Epithelial cell of proximal tubule (primary cell): ENCODE measurements around the gene SLC10A7. TPM values are rescaled to one million over a fixed set of nuclear protein-coding genes. Genes with fewer than 3 reads are reported as not detected.

ENCODE experiments used
- DNase-seq: peaks from one replicate; pipeline ENCODE4 v3.0.0-alpha.2; 2011; ENCODE audit warnings: low read depth
- H3K4me3 ChIP-seq: 2 replicates; pipeline ENCODE4 v1.5.1; 2011; ENCODE audit warnings: low read depth, mild to moderate bottlenecking, low read length
- CTCF ChIP-seq: conservative IDR thresholded peaks from 2 replicates; pipeline ENCODE4 v1.5.1; 2012; ENCODE audit warnings: low read depth, mild to moderate bottlenecking, low read length
- total RNA-seq: library from RNA; depleted of rRNA; stranded (reverse); fragments of >200 nt; gene quantifications from 2 replicates; pipeline ENCODE4 v1.2.3, GENCODE V29; 2015

SLC10A7 gene
- total RNA-seq, 1 donor from 2014 or later, result 3.8 TPM

GRCh38 chr4:146246381-146246780, 275.4 kb downstream of the SLC10A7 start:
- TF ChIP-seq CTCF, result no peak
- H3K4me3 ChIP-seq, result no peak overlapping the region

GRCh38 chr4:146245850-146246249, 275.9 kb downstream of the SLC10A7 start:
- TF ChIP-seq CTCF, result no peak
- H3K4me3 ChIP-seq, result no peak overlapping the region
- DNase-seq, result no peak

More at GRCh38 chr4:146246381-146246780, 275.4 kb downstream of the SLC10A7 start:
- DNase-seq, result no peak

GRCh38 chr4:146245246-146245645, 276.5 kb downstream of the SLC10A7 start:
- DNase-seq, result peak; percentile 12
- H3K4me3 ChIP-seq, result no peak overlapping the region
- no peak for TF ChIP-seq CTCF

DNA sequence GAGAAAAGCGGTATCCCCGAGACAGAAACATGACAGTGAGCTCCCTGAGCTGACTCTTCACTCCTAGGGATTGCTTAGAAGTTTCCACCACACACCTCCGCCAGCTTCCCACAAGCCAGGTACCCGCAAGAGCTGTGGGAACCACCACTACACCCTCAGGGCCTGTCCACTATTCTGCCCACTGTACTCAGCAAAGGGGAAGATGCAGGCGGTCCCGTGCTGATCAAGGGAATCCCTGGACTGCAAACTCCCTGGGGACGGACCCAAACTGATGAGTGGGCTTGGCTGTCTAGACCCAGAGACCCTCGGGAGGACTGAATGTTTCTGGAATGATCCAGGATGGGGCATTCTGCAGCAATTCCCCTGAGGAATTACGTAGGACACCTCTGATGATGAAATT, 277.2 kb downstream of the SLC10A7 start:
- no peak for DNase-seq

GRCh38 chr4:146243883-146244277, 277.9 kb downstream of the SLC10A7 start:
- DNase-seq, result no peak
- no peak for TF ChIP-seq CTCF
- no peak overlapping the region for H3K4me3 ChIP-seq

More for the DNA sequence above, 277.2 kb downstream of the SLC10A7 start:
- no peak overlapping the region for H3K4me3 ChIP-seq
- TF ChIP-seq CTCF, result no peak

DNA sequence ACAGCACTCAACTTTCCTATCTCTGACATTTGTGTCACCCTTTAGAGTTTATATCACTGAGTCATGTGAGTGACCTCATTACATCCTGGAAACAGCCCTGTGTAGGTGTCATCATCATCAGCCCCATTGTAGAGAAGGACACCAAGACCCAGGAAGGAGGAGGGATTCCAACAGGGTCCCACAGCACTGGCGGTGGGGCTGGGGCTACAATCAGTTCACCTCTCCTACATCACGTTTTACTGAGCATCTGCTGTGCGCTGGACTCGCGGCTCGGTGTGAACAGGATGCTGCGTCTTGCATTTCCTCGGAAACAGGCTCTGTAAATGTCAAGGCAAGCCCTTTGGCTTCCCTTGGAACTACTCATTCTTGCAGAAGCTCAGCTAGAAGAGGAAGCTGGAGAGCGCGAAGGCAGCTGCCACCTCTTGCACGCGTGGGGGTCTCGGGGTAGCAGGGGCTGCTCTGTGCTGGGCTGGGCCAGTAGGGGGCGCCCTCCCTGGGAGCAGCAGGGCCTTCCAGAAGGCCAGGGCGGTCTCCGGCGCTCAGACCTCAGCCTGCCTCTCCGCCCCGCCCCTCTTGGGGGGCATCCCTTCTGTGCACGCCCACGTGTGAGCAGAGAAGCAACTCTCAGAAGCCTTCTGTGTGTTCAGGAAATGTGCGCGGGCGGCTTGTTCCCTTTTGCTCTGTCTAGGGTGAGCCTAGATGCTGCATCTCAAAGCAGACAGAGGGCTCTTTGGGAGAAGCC, 278.4 kb downstream of the SLC10A7 start:
- no peak for DNase-seq
- TF ChIP-seq CTCF, result peak; percentile 51
- H3K4me3 ChIP-seq, result no peak overlapping the region

DNA sequence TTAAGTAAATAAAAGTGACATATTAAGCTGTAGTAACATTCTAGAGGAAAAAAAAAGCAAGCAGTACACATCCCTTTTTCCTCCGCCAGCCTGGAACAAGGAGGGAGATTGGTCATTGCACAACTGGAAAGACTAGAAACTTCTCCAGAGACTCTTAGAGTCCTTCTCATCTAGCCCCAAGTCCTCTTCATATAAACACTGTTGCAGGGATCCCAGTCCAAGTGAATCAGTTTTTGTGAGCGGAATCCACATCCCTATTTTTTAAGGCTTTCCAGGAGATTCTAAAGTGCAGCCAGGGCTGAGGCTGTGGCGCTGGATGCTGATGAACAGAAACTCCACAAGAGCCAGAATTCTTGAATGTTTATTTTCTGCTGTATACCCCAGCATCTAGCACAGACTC, 283.6 kb downstream of the SLC10A7 start:
- no peak for TF ChIP-seq CTCF
- DNase-seq, result no peak
- no peak overlapping the region for H3K4me3 ChIP-seq
